Brain microvascular endothelial cell (primary cell): ENCODE results near the gene CFAP46.
"Not testable (repeated sequence)": the region's sequence is repeated elsewhere in the genome, so short reads cannot be mapped to it uniquely, and the experiment has no call there.

ENCODE experiments used
- DNase-seq: peaks from one replicate; pipeline ENCODE4 v3.0.0-alpha.2; 2020
- H3K27ac ChIP-seq: fragments of 250-450 bp; sonication (Bioruptor Pico); 2 replicates; pipeline ENCODE4 v1.5.1; 2020; ENCODE audit warnings: mild to moderate bottlenecking, moderate library complexity
- H3K27me3 ChIP-seq: fragments of 250-450 bp; sonication (Bioruptor Pico); replicated peaks from 2 replicates; pipeline ENCODE4 v1.5.1; 2020; ENCODE audit warnings: mild to moderate bottlenecking
- H3K36me3 ChIP-seq: fragments of 250-450 bp; sonication (Bioruptor Pico); replicated peaks from 2 replicates; pipeline ENCODE4 v1.5.1; 2020; ENCODE audit warnings: mild to moderate bottlenecking
- H3K4me3 ChIP-seq: 2 replicates; pipeline ENCODE4 v1.5.1; 2011; ENCODE audit warnings: low read depth, mild to moderate bottlenecking, control low read depth, low read length, moderate library complexity
- in situ Hi-C: cut with HindIII; loops from 2 replicates; pipeline ENCODE4 v1.10.0; 2017; ENCODE audit warnings: low sequenced_read_pairs, low pct_ligation_motif_present
- TF ChIP-seq, protein P1 (sequence below): IDR thresholded peaks from 2 replicates; pipeline ENCODE4 v1.5.1; 2011; ENCODE audit warnings: low read depth, mild to moderate bottlenecking, moderate library complexity, low read length, control low read depth, inconsistent platforms; ENCODE audit errors: missing control alignments

CFAP46 gene

DNA sequence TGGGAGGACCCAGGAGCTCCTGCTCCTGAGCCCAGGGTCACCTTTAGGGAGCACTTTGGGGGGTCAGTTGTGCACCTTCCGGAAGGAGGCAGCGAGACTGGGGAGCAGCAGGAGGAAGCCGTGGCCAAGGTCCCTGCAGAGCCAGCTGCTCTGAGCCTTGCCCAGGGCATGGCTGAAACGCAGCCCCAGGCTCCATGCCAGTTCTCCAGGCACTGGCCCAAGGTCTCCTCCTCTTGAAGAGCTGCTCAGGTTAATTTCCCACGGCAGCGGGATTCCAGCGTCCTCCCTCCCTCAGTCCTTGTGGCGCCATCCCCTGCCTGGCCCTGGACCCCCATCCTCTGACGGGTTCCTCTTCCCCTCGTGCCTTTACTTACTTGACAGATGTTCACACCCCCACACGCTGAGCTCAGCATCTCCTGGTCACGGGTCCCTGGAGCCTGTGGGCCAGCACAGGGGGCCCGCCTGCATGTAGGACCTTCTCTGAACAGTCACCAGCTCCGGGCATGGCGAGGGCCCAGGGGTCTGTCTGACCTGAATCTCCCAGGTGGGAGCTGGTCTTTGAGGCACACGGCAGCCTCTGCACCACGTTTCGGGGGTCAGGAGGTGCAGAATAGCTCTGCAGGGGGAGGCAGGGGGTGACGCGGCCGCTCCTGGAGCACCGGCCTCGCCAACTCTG lies 16.7 kb upstream of the CFAP46 start:
- H3K27me3 ChIP-seq: no peaks in the 10 kb centered on the region
- in situ Hi-C loops: no loop called here
- no peaks in the 10 kb centered on the region for H3K36me3 ChIP-seq
- H3K4me3 ChIP-seq: no peak overlapping the region
- no peak overlapping the region for H3K27ac ChIP-seq
- TF ChIP-seq, protein P1, sequence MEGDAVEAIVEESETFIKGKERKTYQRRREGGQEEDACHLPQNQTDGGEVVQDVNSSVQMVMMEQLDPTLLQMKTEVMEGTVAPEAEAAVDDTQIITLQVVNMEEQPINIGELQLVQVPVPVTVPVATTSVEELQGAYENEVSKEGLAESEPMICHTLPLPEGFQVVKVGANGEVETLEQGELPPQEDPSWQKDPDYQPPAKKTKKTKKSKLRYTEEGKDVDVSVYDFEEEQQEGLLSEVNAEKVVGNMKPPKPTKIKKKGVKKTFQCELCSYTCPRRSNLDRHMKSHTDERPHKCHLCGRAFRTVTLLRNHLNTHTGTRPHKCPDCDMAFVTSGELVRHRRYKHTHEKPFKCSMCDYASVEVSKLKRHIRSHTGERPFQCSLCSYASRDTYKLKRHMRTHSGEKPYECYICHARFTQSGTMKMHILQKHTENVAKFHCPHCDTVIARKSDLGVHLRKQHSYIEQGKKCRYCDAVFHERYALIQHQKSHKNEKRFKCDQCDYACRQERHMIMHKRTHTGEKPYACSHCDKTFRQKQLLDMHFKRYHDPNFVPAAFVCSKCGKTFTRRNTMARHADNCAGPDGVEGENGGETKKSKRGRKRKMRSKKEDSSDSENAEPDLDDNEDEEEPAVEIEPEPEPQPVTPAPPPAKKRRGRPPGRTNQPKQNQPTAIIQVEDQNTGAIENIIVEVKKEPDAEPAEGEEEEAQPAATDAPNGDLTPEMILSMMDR: no peak
- no peak for DNase-seq

DNA sequence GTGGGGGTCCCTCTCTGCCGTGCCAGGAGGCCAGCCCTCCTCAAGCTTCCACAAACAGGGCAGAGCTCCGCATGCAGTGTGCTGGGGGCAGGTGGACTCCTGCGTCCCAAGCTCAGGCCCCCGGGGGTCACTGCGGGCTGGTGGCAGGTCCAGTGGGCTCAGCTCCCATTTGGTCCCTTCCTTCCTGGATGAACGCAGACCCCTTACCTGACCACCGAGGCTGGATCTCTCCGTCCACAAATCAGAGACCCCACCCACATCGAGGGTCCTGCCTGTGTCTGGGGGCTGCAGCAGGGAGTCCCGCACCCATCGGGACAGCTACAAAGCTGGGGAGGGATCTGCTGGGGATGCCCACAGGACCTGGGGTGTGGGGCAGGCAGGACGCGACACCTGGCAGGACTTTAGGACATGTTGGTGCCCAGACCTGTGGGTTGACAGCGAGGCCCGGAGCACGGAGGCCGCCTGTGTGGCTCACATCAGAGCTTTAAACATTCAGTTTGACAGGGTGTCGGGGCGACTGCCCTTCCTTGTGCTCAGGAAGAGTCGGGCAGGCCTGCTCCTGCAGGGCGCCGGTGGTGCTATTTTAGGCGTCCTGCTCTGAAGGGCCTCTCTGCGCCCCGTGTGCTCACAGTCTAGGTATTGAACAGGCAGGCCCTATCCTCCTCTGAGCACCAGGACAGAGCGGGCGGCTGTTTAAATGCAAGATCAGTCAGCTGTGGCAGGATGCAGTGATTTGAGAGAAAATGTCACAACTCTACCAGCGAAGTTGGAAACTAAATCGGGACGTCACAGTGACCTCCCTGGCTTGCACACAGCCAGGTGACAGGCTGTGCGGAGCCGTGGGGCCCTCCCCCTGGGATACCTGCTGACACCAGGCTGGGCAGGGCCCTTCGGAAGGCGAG lies 15.9 kb upstream of the CFAP46 start:
- no peak for DNase-seq
- Histone ChIP-seq H3K27me3 (no peaks in the 10 kb centered on the region), H3K27ac (no peak overlapping the region), H3K4me3 (no peak overlapping the region), H3K36me3 (no peaks in the 10 kb centered on the region)
- TF ChIP-seq, protein P1: no peak
- in situ Hi-C loops: no loop called here

DNA sequence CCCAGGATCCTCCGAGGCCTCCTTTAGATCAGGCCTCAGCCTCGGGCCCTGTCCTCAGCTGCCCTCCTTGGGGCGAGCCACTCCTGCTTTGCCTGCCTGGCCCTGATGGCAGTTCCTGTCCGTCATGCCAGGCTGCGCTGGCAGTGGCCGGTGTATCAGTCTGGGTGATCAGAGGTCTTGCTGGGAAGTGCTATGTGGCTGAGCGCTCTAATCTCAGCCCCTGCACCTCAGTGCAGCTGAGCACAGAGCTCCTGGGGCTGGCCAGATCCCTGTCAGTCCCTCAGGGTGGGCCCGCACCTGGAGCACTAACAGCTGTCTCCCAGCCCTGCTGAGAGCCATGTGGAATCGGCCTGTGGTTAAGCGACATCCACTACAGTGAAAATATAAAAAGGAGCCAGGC lies 14.8 kb upstream of the CFAP46 start:
- H3K36me3 ChIP-seq: no peaks in the 10 kb centered on the region
- H3K27me3 ChIP-seq: no peaks in the 10 kb centered on the region
- in situ Hi-C loops: no loop called here
- DNase-seq: no peak
- H3K4me3 ChIP-seq: no peak overlapping the region
- TF ChIP-seq, protein P1: no peak
- no peak overlapping the region for H3K27ac ChIP-seq

DNA sequence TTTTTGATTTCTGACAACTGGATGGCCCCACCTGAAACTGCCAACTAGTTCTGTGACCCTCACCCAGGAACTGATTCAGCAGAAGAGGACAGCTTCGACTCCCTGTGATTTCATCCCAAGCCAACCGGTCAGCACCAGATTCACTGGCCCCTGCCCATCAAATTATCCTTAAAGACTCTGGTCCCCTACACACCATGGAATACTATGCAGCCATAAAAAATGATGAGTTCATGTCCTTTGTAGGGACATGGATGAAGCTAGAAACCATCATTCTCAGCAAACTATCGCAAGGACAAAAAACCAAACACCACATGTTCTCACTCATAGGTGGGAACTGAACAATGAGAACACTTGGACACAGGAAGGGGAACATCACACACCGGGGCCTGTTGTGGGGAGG lies 13.9 kb upstream of the CFAP46 start:
- H3K4me3 ChIP-seq, H3K27ac ChIP-seq, in situ Hi-C loops, DNase-seq, H3K36me3 ChIP-seq, H3K27me3 ChIP-seq: not testable (repeated sequence)

GRCh38 chr10:132955479-132955878 lies 13.1 kb upstream of the CFAP46 start:
- TF ChIP-seq, protein P1: no peak
- in situ Hi-C loops: no loop called here
- H3K36me3 ChIP-seq: no peaks in the 10 kb centered on the region
- no peaks in the 10 kb centered on the region for H3K27me3 ChIP-seq
- no peak overlapping the region for H3K27ac ChIP-seq
- no peak for DNase-seq
- H3K4me3 ChIP-seq: no peak overlapping the region

DNA sequence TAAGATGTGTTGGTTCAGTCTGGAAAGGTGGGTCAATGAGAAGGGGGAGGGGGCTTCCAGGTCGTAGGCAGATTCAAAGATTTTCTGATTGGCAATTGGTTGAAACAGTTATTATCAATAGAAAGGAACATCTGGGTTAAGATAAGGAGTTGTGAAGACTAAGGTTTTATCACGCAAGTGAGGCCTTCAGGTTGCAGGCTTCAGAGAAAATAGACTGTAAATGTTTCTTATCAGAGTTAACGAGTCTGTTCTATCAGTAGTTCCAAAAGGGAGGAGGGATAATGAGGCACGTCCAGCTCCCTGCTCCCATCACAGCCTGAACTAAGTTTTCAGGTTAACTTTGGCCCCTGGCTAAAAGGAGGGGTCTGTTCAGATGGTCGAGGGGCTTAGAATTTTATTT lies 11.1 kb upstream of the CFAP46 start:
- no peaks in the 10 kb centered on the region for H3K36me3 ChIP-seq
- DNase-seq: no peak
- H3K27ac ChIP-seq: no peak overlapping the region
- no peak overlapping the region for H3K4me3 ChIP-seq
- H3K27me3 ChIP-seq: no peaks in the 10 kb centered on the region
- TF ChIP-seq, protein P1: no peak
- in situ Hi-C loops: no loop called here
